WTC11 (cell line): Measurements from ENCODE around the gene EI24. TPM values are rescaled to one million over a fixed set of nuclear protein-coding genes. Genes with fewer than 3 reads are reported as not detected.

Experiments
- ATAC-seq: fragments of 200-7000 bp; cut with Tn5 transposase; 2 replicates; pipeline ENCODE4 v1.10.0; 2021; ENCODE audit warnings: mild to moderate bottlenecking, moderate library complexity
- CTCF ChIA-PET: fragments of 300-600 bp; sonication (Branson Sonifier 250); formaldehyde crosslinking; loops from one replicate; lab custom pipeline; 2021; ENCODE audit warnings: antibody characterized with exemption; lab: Charles Lee
- POLR2A ChIA-PET: fragments of 350-600 bp; sonication (Branson Sonifier 250); formaldehyde crosslinking; loops from one replicate; lab custom pipeline; 2021; ENCODE audit warnings: antibody characterized with exemption; lab: Charles Lee
- DNase-seq: peaks from one replicate; pipeline ENCODE4 v3.0.0; 2021; ENCODE audit warnings: low spot score
- H3K27ac Mint-ChIP-seq: 2 replicates; pipeline ENCODE4 v1.8.0; 2021; ENCODE audit warnings: mixed read lengths
- H3K27me3 Mint-ChIP-seq: 2 replicates; pipeline ENCODE4 v1.8.0; 2021; ENCODE audit warnings: low read depth, mild to moderate bottlenecking, moderate library complexity, mixed read lengths
- H3K36me3 Mint-ChIP-seq: 2 replicates; pipeline ENCODE4 v1.8.0; 2021; ENCODE audit warnings: mixed read lengths
- H3K4me1 Mint-ChIP-seq: 2 replicates; pipeline ENCODE4 v1.8.0; 2022; ENCODE audit warnings: mixed read lengths
- H3K4me3 Mint-ChIP-seq: 2 replicates; pipeline ENCODE4 v1.8.0; 2021; ENCODE audit warnings: mild to moderate bottlenecking, moderate library complexity, mixed read lengths
- H3K9me3 Mint-ChIP-seq: 2 replicates; pipeline ENCODE4 v1.8.0; 2021; ENCODE audit warnings: mixed read lengths
- CDX4 ChIP-seq: fragments of 250-450 bp; sonication (Bioruptor Pico); IDR thresholded peaks from 2 replicates; pipeline ENCODE4 v1.9.0; 2021; ENCODE audit warnings: moderate library complexity, mild to moderate bottlenecking, inconsistent platforms, borderline replicate concordance
- CTCF ChIP-seq: fragments of 200-600 bp; IDR thresholded peaks from 2 replicates; pipeline ENCODE4 v1.8.0; 2022; ENCODE audit warnings: antibody characterized with exemption
- E2F1 ChIP-seq: sonication (generic); formaldehyde crosslinking; IDR thresholded peaks from 2 replicates; pipeline ENCODE4 v1.8.0; 2022; ENCODE audit warnings: mild to moderate bottlenecking, missing genetic modification reagents
- E2F4 ChIP-seq: sonication (generic); formaldehyde crosslinking; IDR thresholded peaks from 2 replicates; pipeline ENCODE4 v1.8.1; 2022; ENCODE audit warnings: low read depth, mild to moderate bottlenecking, moderate library complexity, missing genetic modification reagents, borderline replicate concordance
- ERG ChIP-seq: fragments of 250-450 bp; sonication (Bioruptor Pico); IDR thresholded peaks from 2 replicates; pipeline ENCODE4 v1.8.0; 2021; ENCODE audit warnings: mild to moderate bottlenecking
- ESRRA ChIP-seq: sonication (generic); formaldehyde crosslinking; IDR thresholded peaks from 2 replicates; pipeline ENCODE4 v1.8.1; 2022; ENCODE audit warnings: mild to moderate bottlenecking, missing genetic modification reagents, borderline replicate concordance
- IRF2 ChIP-seq: sonication (generic); formaldehyde crosslinking; IDR thresholded peaks from 2 replicates; pipeline ENCODE4 v1.8.0; 2022; ENCODE audit warnings: low read depth, missing genetic modification reagents, borderline replicate concordance
- MLX ChIP-seq: sonication (generic); formaldehyde crosslinking; IDR thresholded peaks from 2 replicates; pipeline ENCODE4 v1.8.1; 2023; ENCODE audit warnings: mild to moderate bottlenecking, missing genetic modification reagents, moderate library complexity
- NFE2L1 ChIP-seq: sonication (generic); formaldehyde crosslinking; IDR thresholded peaks from 2 replicates; pipeline ENCODE4 v1.8.1; 2023; ENCODE audit warnings: missing genetic modification reagents
- NFYB ChIP-seq: sonication (generic); formaldehyde crosslinking; conservative IDR thresholded peaks from 2 replicates; pipeline ENCODE4 v1.8.0; 2022; ENCODE audit warnings: low read depth, missing genetic modification reagents
- NR3C1 ChIP-seq: sonication (generic); formaldehyde crosslinking; conservative IDR thresholded peaks from 2 replicates; pipeline ENCODE4 v1.8.1; 2023; ENCODE audit warnings: low read depth, mild to moderate bottlenecking, missing genetic modification reagents
- PREB ChIP-seq: sonication (generic); formaldehyde crosslinking; IDR thresholded peaks from 2 replicates; pipeline ENCODE4 v1.8.1; 2022; ENCODE audit warnings: mild to moderate bottlenecking, missing genetic modification reagents, moderate library complexity, borderline replicate concordance
- RELA ChIP-seq: sonication (generic); formaldehyde crosslinking; IDR thresholded peaks from 2 replicates; pipeline ENCODE4 v1.8.1; 2022; ENCODE audit warnings: missing genetic modification reagents, mild to moderate bottlenecking, borderline replicate concordance
- STAT6 ChIP-seq: sonication (generic); formaldehyde crosslinking; conservative IDR thresholded peaks from 2 replicates; pipeline ENCODE4 v1.8.1; 2023; ENCODE audit warnings: mild to moderate bottlenecking, low read depth, missing genetic modification reagents, moderate library complexity
- TEAD4 ChIP-seq: sonication (generic); formaldehyde crosslinking; IDR thresholded peaks from 2 replicates; pipeline ENCODE4 v1.8.0; 2022; ENCODE audit warnings: mild to moderate bottlenecking, missing genetic modification reagents
- ZNF232 ChIP-seq: sonication (generic); formaldehyde crosslinking; IDR thresholded peaks from 2 replicates; pipeline ENCODE4 v1.8.0; 2022; ENCODE audit warnings: mild to moderate bottlenecking, missing genetic modification reagents
- total RNA-seq: library from RNA; stranded (reverse); gene quantifications from 3 replicates; pipeline ENCODE4 v1.2.3, GENCODE V29; 2021

The EI24 gene
- total RNA-seq, 1 experiment from 2014 or later: 120 TPM

GRCh38 chr11:125579811-125580210 lies 10.5 kb downstream of the EI24 start:
- POLR2A ChIA-PET: interaction anchor here (1.0 kb wide), 1 partner anchor 10 kb away, joined by 3 read pairs; no protein-coding TSS in a partner anchor
- H3K36me3 Mint-ChIP-seq: peaks cover 64% of the 10 kb centered on the region
- ATAC-seq: no peak

More at GRCh38 chr11:125579811-125580210, 10.5 kb downstream of the EI24 start:
- TF ChIP-seq E2F1 (CRISPR knock-in tag) (no peak), ERG (CRISPR knock-in tag) (no peak), RELA (no peak), NFYB (CRISPR knock-in tag) (no peak), IRF2 (CRISPR knock-in tag) (no peak), E2F4 (CRISPR knock-in tag) (no peak), TEAD4 (no peak), PREB (CRISPR knock-in tag) (no peak), ZNF232 (CRISPR knock-in tag) (no peak), STAT6 (CRISPR knock-in tag) (no peak), CDX4 (no peak), CTCF (no peak), ESRRA (CRISPR knock-in tag) (no peak), MLX (CRISPR knock-in tag) (no peak), NR3C1 (CRISPR knock-in tag) (no peak), NFE2L1 (no peak)
- TF ChIP-seq, all 79 proteins: peak for 0
- Mint-ChIP-seq H3K27me3 (no peaks in the 10 kb centered on the region), H3K4me3 (no peak overlapping the region), H3K4me1 (no peaks in the 10 kb centered on the region), H3K27ac (no peak overlapping the region), H3K9me3 (no peaks in the 10 kb centered on the region)
- DNase-seq: no peak
- CTCF ChIA-PET: no interaction called here
